Measurements from ENCODE around the gene MCTP2. TPM values are rescaled to one million over a fixed set of nuclear protein-coding genes. Genes with fewer than 3 reads are reported as not detected.

Gene MCTP2
- polyA plus RNA-seq, 1 experiment, result 9.5 TPM

DNA sequence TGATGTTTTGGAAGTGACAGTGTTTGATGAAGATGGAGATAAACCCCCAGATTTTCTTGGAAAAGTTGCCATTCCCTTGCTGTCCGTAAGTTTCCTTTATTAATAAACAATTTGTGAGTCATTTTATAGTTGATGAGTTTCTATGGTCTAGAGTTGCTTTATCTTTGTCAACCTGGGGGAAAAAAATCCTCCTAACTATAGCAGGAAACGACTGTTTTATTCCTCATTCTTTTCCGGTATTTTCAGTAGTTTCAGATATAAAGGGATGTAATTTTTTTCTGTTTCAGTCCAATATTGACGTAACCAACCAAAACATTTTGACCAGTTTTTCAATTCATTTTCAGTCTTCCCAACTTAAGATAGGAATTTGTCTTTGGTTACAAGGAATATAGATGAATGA, 154.1 kb downstream of the MCTP2 start:
- ChIA-PET POLR2A (no interaction called here), CTCF (no interaction called here)
- no peak for DNase-seq (ENCODE audit: low read depth)
- TF ChIP-seq, protein P1, sequence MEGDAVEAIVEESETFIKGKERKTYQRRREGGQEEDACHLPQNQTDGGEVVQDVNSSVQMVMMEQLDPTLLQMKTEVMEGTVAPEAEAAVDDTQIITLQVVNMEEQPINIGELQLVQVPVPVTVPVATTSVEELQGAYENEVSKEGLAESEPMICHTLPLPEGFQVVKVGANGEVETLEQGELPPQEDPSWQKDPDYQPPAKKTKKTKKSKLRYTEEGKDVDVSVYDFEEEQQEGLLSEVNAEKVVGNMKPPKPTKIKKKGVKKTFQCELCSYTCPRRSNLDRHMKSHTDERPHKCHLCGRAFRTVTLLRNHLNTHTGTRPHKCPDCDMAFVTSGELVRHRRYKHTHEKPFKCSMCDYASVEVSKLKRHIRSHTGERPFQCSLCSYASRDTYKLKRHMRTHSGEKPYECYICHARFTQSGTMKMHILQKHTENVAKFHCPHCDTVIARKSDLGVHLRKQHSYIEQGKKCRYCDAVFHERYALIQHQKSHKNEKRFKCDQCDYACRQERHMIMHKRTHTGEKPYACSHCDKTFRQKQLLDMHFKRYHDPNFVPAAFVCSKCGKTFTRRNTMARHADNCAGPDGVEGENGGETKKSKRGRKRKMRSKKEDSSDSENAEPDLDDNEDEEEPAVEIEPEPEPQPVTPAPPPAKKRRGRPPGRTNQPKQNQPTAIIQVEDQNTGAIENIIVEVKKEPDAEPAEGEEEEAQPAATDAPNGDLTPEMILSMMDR (IDR thresholded peaks at IDR 0.05; ENCODE audit: insufficient read depth, low read depth, low read length), result no peak
- no peak overlapping the region for H3K4me3 ChIP-seq (ENCODE audit: low read depth, low read length)
- no peaks in the 10 kb centered on the region for H3K27me3 ChIP-seq (ENCODE audit: control insufficient read depth, insufficient read depth, low read length)
- no peaks in the 10 kb centered on the region for H3K36me3 ChIP-seq (ENCODE audit: control insufficient read depth, insufficient read depth, low read length)

DNA sequence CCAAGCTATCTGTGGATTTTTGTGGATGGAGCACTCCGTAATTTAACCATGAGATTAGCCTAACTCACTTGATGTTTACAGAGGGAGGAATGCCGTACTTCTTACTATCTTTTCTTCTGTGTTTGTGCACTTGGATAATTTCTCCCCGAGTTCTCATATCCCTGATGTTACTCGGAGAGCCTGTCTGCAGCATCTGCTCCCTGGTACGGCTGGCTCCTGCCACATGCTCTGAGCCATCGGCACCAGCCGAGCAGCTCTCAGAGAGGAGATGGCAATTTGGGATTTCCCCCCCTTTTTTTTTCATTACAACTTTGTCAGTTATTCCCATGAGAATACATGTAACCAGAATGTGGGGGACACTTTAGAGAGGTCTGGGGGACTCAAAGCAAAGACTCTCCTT, 155.0 kb downstream of the MCTP2 start:
- TF ChIP-seq, protein P1 (IDR thresholded peaks at IDR 0.05; ENCODE audit: insufficient read depth, low read depth, low read length), result no peak
- no peaks in the 10 kb centered on the region for H3K27me3 ChIP-seq (ENCODE audit: control insufficient read depth, insufficient read depth, low read length)
- no peaks in the 10 kb centered on the region for H3K36me3 ChIP-seq (ENCODE audit: control insufficient read depth, insufficient read depth, low read length)
- H3K4me3 ChIP-seq (ENCODE audit: low read depth, low read length), result no peak overlapping the region
- ChIA-PET POLR2A (no interaction called here), CTCF (interaction anchor here (0.8 kb wide), 1 partner anchor 28 kb away, joined by 3 read pairs; no protein-coding TSS in a partner anchor)
- DNase-seq (ENCODE audit: low read depth), result no peak

DNA sequence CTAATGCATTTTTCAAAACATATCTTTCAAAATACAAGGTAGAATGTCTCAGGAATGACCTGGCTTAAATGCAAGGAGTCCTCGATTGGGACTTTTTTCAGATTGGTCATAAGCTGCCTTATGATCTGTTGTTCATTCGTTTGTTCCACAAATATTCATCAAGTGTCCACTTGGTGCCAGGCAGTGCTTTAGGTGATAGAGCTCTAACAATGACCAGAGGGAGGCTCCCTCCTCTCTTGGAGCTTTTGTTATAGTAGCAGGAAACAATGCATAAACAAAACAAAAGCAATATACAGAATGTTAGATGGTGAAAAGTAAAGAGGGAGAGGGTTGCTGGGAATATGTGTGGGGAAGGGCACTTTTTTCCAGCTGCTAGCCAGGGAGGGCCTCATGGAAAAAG, 156.1 kb downstream of the MCTP2 start:
- H3K4me3 ChIP-seq (ENCODE audit: low read depth, low read length), result no peak overlapping the region
- POLR2A ChIA-PET, result no interaction called here
- TF ChIP-seq, protein P1 (IDR thresholded peaks at IDR 0.05; ENCODE audit: insufficient read depth, low read depth, low read length), result no peak
- no peaks in the 10 kb centered on the region for H3K36me3 ChIP-seq (ENCODE audit: control insufficient read depth, insufficient read depth, low read length)
- DNase-seq (ENCODE audit: low read depth), result no peak
- CTCF ChIA-PET, result interaction anchor here (1.5 kb wide), 1 partner anchor 13 kb away, joined by 6 read pairs; no protein-coding TSS in a partner anchor
- no peaks in the 10 kb centered on the region for H3K27me3 ChIP-seq (ENCODE audit: control insufficient read depth, insufficient read depth, low read length)

DNA sequence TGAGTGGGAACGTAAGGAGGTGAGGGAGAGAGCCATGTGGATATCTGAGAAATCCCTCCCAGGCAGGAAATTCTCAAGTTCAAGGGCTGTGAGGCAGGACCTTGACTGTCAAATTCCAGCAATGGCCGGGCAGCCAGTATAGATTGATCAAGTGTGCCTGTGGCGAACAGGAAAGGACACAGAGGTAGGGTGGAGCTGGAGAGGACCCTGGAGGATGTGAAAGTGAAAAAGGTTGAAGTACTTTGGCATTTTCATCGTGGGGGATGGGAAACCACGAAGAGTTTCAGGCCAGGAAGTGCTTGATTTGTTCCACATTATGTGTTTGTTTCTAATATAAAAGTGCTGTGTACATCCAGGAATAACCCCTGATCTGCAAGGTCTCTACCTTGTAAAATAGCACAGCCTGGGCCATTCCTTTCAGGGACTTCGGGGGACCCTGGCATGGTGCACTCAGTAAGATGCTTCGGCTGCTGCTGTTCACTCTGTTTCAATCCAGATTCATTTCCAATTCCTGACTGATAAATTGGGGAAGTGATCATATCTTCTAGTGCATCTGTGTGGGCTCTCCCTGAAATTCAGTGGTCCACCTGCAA, 156.6 kb downstream of the MCTP2 start:
- ChIA-PET POLR2A (no interaction called here), CTCF (interaction anchor here (0.6 to 1.5 kb wide), 2 partner anchors 11 to 12 kb away, joined by 3 to 6 read pairs; no protein-coding TSS in a partner anchor)
- TF ChIP-seq, protein P1 (IDR thresholded peaks at IDR 0.05; ENCODE audit: insufficient read depth, low read depth, low read length), result no peak
- Histone ChIP-seq H3K27me3 (ENCODE audit: control insufficient read depth, insufficient read depth, low read length) (no peaks in the 10 kb centered on the region), H3K4me3 (ENCODE audit: low read depth, low read length) (no peak overlapping the region), H3K36me3 (ENCODE audit: control insufficient read depth, insufficient read depth, low read length) (no peaks in the 10 kb centered on the region)
- DNase-seq (ENCODE audit: low read depth), result no peak

DNA sequence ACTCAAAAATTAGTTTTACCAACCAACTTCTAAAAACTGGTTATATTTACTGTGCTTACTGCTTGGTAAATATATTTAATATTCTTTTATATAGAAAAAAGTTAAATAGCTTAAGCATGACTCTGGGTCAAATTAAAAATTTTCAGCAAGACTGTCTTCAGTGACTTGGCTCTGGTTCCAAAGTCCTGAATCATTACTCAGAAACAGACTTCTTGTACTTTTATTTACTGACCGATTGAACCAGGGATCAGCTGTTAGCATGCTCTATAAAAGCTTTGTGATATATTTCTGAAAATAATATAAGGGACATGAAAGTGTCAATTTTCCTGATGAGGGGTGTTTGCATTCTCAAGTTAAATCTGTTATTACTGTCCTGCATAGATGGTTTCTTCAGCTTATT, 164.3 kb downstream of the MCTP2 start:
- TF ChIP-seq, protein P1 (IDR thresholded peaks at IDR 0.05; ENCODE audit: insufficient read depth, low read depth, low read length), result no peak
- CTCF ChIA-PET, result no interaction called here
- POLR2A ChIA-PET, result no interaction called here
- DNase-seq (ENCODE audit: low read depth), result peak; percentile 39
- H3K36me3 ChIP-seq (ENCODE audit: control insufficient read depth, insufficient read depth, low read length), result no peaks in the 10 kb centered on the region
- no peaks in the 10 kb centered on the region for H3K27me3 ChIP-seq (ENCODE audit: control insufficient read depth, insufficient read depth, low read length)
- no peak overlapping the region for H3K4me3 ChIP-seq (ENCODE audit: low read depth, low read length)

Measured in BJ (cell line).